ENCODE data around the gene B4GALT1.

Gene B4GALT1

DNA sequence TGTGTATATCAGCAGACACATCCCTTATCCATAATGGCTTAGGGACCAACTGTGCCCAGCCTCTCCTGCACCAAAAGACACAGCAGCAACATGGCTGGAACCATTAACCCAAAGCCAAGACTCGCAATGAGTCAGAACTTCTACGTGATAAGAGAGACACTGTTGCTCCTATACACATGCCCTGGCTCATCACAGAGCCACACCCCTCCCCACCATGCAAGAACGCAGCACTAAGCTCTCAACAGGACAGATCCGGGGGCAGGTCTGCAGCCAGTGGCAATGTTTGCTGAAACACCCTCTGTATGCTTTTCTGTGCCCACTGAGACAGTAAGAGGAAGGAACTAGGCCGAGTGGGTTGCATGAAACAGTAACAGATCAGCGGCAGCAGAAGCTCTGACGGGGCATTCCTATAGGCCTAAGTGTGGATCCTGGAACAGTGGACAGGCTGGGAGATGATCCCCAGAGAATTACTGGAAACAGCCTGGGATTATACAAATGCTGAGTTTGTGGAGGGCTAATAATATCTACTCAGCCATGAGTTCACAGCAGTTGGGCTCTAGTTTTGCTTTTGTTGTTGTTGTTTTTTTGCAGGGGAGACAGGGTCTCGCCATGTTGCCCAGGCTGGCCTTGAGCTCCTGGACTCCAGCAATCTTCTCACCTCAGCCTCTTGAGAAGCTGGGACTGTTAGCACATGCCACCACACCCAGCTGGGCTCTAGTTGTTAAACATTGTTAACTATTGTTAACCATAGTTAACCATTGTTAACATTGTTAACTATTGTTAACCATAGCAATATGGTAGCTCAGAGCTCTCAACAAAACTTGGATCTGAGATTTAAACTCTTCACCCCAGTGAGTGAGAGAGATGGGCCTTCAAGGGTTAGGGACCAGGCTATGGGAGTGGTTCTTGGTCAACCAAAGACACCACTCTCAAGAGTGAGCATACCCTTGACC lies 41.0 kb downstream of the B4GALT1 start:
- peaks cover 88% of the 10 kb centered on the region for H3K4me1 ChIP-seq
- H3K9me3 ChIP-seq, result no peaks in the 10 kb centered on the region
- no peaks in the 10 kb centered on the region for H4K20me1 ChIP-seq
- no peak for TF ChIP-seq Cebpa-rat (IDR thresholded peaks at IDR 0.05)
- H3K4me2 ChIP-seq, result peak overlapping the region; percentile 92
- peaks cover 52% of the 10 kb centered on the region for H3K36me3 ChIP-seq
- H3K27ac ChIP-seq, result peak overlapping the region; percentile 87
- peak overlapping the region; percentile 64 for H3K9ac ChIP-seq
- H3K4me3 ChIP-seq, result peak overlapping the region; percentile 44
- no peaks in the 10 kb centered on the region for H3K27me3 ChIP-seq

DNA sequence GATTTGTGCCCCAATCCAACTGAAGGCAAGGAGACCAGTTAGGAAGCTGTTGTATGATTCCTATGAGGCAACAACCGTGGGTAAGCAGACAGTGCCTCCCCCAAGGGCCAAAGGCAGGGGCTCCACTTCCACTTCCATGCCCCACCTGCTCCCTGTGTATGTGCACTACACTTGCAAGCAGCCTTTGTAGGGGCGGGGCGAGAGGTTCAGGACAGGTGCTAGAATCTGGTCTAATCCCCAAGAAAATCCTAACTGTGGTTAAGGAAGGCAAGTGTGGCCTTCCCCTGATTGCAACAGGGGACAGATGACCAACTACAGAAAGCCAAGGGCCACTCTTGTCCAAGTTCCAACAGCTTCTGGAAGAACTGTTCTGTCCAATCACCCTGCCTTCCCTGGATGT lies 41.7 kb downstream of the B4GALT1 start:
- peak overlapping the region; percentile 87 for H3K27ac ChIP-seq
- no peak for TF ChIP-seq Cebpa-rat (IDR thresholded peaks at IDR 0.05)

DNA sequence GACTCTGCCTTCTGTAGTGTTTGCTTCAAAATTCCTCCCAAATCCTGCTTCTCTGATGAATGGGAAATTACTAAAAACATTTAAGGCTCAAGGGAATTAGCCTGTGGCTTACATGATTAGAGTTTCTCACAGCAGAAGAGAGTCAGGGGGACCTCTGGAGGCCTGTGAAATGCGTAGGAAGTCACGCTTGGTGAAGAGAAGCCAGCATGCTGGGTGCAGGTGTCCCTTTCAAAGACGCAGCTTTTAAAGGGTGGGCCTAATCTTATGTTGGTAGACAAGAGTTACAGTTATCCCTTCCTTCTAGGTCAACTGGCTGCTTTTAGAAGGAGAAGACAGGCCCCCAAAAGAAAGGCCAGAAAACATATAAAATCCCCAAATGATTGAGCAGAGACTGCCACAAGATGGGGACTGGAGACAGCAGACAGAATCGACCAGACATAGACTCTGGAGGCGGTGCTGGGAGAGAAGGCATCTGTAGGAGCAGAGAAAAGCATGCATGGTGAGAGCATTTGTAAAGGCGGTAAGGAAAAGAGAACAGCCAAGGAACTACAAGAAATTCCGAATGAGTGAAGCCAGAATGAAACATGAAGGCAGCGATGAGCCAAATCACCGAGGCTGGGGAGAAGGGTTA lies 42.3 kb downstream of the B4GALT1 start:
- H3K27me3 ChIP-seq, result no peaks in the 10 kb centered on the region
- peak overlapping the region; percentile 64 for H3K9ac ChIP-seq
- no peaks in the 10 kb centered on the region for H4K20me1 ChIP-seq
- TF ChIP-seq Cebpa-rat (IDR thresholded peaks at IDR 0.05), result no peak
- peaks cover 84% of the 10 kb centered on the region for H3K4me1 ChIP-seq
- peak overlapping the region; percentile 44 for H3K4me3 ChIP-seq
- H3K9me3 ChIP-seq, result no peaks in the 10 kb centered on the region
- peak overlapping the region; percentile 92 for H3K4me2 ChIP-seq
- peaks cover 52% of the 10 kb centered on the region for H3K36me3 ChIP-seq
- peak overlapping the region; percentile 87 for H3K27ac ChIP-seq

More for the DNA sequence above, 41.7 kb downstream of the B4GALT1 start:
- Histone ChIP-seq H3K4me2 (peak overlapping the region; percentile 92), H3K27me3 (no peaks in the 10 kb centered on the region), H3K9me3 (no peaks in the 10 kb centered on the region), H3K4me3 (peak overlapping the region; percentile 44), H4K20me1 (no peaks in the 10 kb centered on the region), H3K9ac (peak overlapping the region; percentile 64), H3K36me3 (peaks cover 52% of the 10 kb centered on the region), H3K4me1 (peaks cover 88% of the 10 kb centered on the region)

DNA sequence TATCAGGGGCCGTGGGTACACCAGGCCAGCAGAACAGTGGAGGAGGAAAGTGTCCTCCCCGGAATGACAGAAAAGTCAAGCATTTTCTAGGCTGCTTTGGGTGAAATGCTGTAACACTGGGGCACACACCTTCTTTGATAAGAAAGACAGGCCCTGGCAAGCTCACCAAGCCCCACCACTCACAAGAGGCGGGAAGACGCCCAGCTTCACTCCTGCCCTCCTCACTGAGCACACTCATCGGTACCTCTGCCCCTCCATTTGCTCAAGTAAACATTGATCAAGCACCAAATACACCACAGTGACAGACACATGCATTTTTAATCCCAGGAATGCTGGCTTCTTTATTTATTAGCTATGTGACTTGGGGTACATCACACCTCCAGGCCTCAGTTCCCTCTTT lies 43.1 kb downstream of the B4GALT1 start:
- no peaks in the 10 kb centered on the region for H3K27me3 ChIP-seq
- H3K36me3 ChIP-seq, result peaks cover 54% of the 10 kb centered on the region
- TF ChIP-seq Cebpa-rat (IDR thresholded peaks at IDR 0.05), result no peak
- H3K4me1 ChIP-seq, result peaks cover 84% of the 10 kb centered on the region
- peak overlapping the region; percentile 92 for H3K4me2 ChIP-seq
- no peaks in the 10 kb centered on the region for H3K9me3 ChIP-seq
- peak overlapping the region; percentile 87 for H3K27ac ChIP-seq
- H3K4me3 ChIP-seq, result no peak overlapping the region
- no peaks in the 10 kb centered on the region for H4K20me1 ChIP-seq
- peak overlapping the region; percentile 30; the same call in 1 of the 2 replicates for H3K9ac ChIP-seq

DNA sequence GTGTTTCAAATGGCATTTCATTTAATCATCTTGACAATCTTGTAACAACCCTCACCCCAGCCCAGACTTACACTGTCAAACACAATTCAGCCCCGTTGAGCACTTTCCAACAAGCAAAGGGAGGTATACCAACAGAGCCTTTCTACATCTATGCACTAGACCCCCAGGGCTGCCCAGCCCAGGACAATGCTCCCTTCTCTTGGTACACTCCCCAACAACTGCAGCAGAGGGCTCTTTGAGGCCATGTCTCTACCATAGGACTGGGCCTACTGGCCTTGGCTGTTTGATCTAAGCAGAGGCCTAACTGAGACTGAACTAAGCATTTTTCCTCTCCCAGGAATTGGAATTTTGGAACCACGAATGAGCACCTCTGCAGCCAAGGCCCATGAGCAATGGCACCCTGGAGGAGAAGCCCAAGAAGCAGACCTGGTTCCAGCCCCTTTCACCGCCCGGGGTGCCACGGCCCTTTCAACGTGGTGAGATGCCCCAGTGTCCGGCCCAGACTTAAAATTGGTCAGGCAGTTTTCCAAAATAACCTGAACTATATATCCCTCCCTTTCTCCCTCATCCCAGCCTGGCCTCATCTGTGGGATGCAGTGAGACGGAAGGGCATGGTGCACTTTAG lies 43.6 kb downstream of the B4GALT1 start:
- TF ChIP-seq Cebpa-rat (IDR thresholded peaks at IDR 0.05), result no peak
- H3K9me3 ChIP-seq, result no peaks in the 10 kb centered on the region
- peak overlapping the region; percentile 87 for H3K27ac ChIP-seq
- H3K9ac ChIP-seq, result peak overlapping the region; percentile 30; the same call in 1 of the 2 replicates
- H4K20me1 ChIP-seq, result no peaks in the 10 kb centered on the region
- H3K27me3 ChIP-seq, result no peaks in the 10 kb centered on the region
- H3K4me3 ChIP-seq, result no peak overlapping the region
- peak overlapping the region; percentile 92 for H3K4me2 ChIP-seq
- H3K4me1 ChIP-seq, result peaks cover 84% of the 10 kb centered on the region
- H3K36me3 ChIP-seq, result peaks cover 49% of the 10 kb centered on the region

DNA sequence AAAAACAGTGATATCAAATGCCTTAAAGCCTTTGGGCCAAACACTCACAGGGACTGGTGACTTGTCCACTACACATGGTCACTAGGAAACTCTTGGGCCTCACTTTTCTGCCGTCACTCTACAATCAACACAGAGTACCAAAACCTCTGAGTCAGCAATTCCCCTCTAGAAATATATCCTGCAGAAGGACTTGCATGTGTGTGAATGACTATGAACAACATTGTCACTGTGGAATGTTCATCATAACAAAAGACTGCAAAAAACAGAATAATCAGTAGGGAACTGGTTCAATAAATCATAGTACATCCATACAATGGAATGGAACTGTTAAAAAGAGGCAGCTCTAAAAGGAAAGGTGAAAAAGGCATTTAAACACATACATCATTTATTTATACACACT lies 46.5 kb downstream of the B4GALT1 start:
- TF ChIP-seq Cebpa-rat (IDR thresholded peaks at IDR 0.05), result no peak
- Histone ChIP-seq H4K20me1 (peaks cover 16% of the 10 kb centered on the region), H3K27me3 (no peaks in the 10 kb centered on the region), H3K4me3 (no peak overlapping the region), H3K9ac (no peak overlapping the region), H3K4me1 (peaks cover 87% of the 10 kb centered on the region), H3K9me3 (no peaks in the 10 kb centered on the region), H3K4me2 (peak overlapping the region; percentile 39), H3K36me3 (peaks cover 36% of the 10 kb centered on the region), H3K27ac (no peak overlapping the region)

DNA sequence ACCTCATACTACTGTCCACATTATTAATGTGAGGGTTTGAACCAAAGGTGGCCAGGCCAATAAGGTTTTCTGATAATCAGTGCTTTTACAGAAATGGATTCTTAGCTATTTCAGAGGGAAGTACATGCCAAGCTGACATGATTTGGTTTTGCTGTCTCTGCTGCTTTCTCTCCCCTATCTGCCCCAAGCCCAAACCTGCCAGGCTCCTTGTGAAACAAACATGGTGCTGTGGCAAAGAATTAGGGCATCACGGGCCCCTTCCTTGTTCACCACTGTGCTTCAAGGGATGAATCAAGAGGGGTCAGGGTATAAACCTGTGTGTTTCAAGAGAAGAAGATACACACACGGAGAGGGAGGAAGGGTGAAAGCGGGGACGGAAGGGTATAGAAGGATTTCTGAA lies 49.3 kb downstream of the B4GALT1 start:
- Histone ChIP-seq H3K9ac (peak overlapping the region; percentile 72; the same call in 1 of the 2 replicates), H3K9me3 (no peaks in the 10 kb centered on the region), H3K4me2 (peak overlapping the region; percentile 83), H3K4me1 (peaks cover 73% of the 10 kb centered on the region), H3K4me3 (0 out of 2 replicates have a peak overlapping the region, but pooled peaks have one; percentile 2), H4K20me1 (peaks cover 16% of the 10 kb centered on the region), H3K27me3 (no peaks in the 10 kb centered on the region), H3K36me3 (peaks cover 64% of the 10 kb centered on the region), H3K27ac (peak overlapping the region; percentile 77; the same call in 1 of the 2 replicates)
- TF ChIP-seq Cebpa-rat (IDR thresholded peaks at IDR 0.05), result no peak

DNA sequence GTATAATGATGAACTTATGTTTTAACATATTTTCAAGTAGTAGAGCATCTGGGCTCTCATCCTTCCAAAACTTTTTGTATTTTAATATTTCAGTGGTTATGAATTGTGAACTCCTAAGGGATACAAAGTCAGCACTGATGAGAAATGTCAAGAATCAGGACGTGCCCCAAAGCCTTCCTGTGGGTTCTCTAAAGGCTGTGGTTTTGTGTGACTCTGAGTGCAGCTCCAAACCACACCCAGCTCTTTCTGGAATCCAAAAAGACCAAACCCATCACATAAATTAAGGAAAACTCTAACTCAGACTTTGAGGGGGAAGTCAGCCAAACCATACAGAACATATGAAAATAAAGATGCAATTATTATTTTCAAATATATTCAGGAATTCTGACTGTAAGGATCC lies 49.8 kb downstream of the B4GALT1 start:
- peaks cover 72% of the 10 kb centered on the region for H3K4me1 ChIP-seq

DNA sequence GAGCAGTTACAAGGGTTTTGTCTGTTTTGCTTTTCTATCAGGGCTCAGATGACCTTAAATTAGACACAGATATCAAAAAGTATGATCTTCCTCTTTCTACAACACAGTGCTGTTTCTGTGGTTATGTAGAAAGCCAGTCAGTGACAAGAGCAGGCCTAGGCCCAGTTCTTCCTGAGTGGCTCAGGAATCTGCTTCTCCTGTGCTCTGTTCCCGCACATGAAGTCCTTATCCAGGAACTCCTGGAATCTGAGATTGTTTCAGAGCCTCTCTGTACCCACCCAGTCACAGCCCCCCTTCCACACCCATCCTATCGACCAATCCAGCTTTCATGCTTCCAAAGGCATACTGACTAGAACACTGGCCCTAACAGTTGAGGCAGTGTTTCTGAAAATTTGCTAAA lies 50.3 kb downstream of the B4GALT1 start:
- Histone ChIP-seq H3K27me3 (no peaks in the 10 kb centered on the region), H3K27ac (peak overlapping the region; percentile 77), H3K4me3 (0 out of 2 replicates have a peak overlapping the region, but pooled peaks have one; percentile 2), H3K36me3 (peaks cover 64% of the 10 kb centered on the region), H4K20me1 (peaks cover 16% of the 10 kb centered on the region), H3K9ac (peak overlapping the region; percentile 72), H3K4me2 (peak overlapping the region; percentile 83), H3K9me3 (no peaks in the 10 kb centered on the region), H3K4me1 (peaks cover 68% of the 10 kb centered on the region)
- no peak for TF ChIP-seq Cebpa-rat (IDR thresholded peaks at IDR 0.05)

More for the DNA sequence above, 49.8 kb downstream of the B4GALT1 start:
- no peak for TF ChIP-seq Cebpa-rat (IDR thresholded peaks at IDR 0.05)
- H3K9ac ChIP-seq, result peak overlapping the region; percentile 72
- H3K9me3 ChIP-seq, result no peaks in the 10 kb centered on the region
- no peaks in the 10 kb centered on the region for H3K27me3 ChIP-seq
- H4K20me1 ChIP-seq, result peaks cover 16% of the 10 kb centered on the region
- peak overlapping the region; percentile 77 for H3K27ac ChIP-seq
- H3K36me3 ChIP-seq, result peaks cover 64% of the 10 kb centered on the region
- H3K4me3 ChIP-seq, result 0 out of 2 replicates have a peak overlapping the region, but pooled peaks have one; percentile 2
- peak overlapping the region; percentile 83 for H3K4me2 ChIP-seq
